A673 (cell line): ENCODE results near the gene LMOD2.

Experiments used
- CTCF ChIP-seq: fragments of 300-800, 200-600 bp; sonication (generic); conservative IDR thresholded peaks from 2 replicates; pipeline ENCODE4 v1.5.1; 2017; ENCODE audit warnings: low read depth, mild to moderate bottlenecking, antibody characterized with exemption, low read length, moderate library complexity, mixed read lengths
- EZH2 ChIP-seq: fragments of 200-600 bp; sonication (generic); IDR thresholded peaks from 2 replicates; pipeline ENCODE4 v1.6.1; 2017; ENCODE audit warnings: borderline replicate concordance, low read depth, mild to moderate bottlenecking, mixed read lengths, antibody characterized with exemption, low read length; ENCODE audit not compliant: poor library complexity, severe bottlenecking

- TF ChIP-seq CTCF = no peak
- no peak for TF ChIP-seq EZH2
Measured at GRCh38 chr7:123656544-123657303, 1.1 kb downstream of the LMOD2 start.
